GM12878 (cell line): ENCODE data around the gene OSGEP. TPM values are rescaled to one million over a fixed set of nuclear protein-coding genes. Genes with fewer than 3 reads are reported as not detected.

Experiments
- ATAC-seq: fragments of 200-7000 bp; cut with Tn5 transposase; 3 replicates; pipeline ENCODE4 v1.9.1; 2020; ENCODE audit warnings: mild to moderate bottlenecking, moderate library complexity
- BruUV-seq: library from RNA; stranded (reverse); fragments of 400-500 nt; replicated peaks from 2 replicates; lab custom pipeline; 2021; lab: Mats Ljungman, UMichigan
- CTCF ChIA-PET: fragments of 300-600 bp; sonication (Branson Sonifier 250); formaldehyde crosslinking; extraction: SDS; loops from one replicate; lab custom pipeline; 2021; ENCODE audit warnings: inconsistent platforms; lab: Yijun Ruan, JAX
- POLR2A ChIA-PET: fragments of 350-600 bp; formaldehyde crosslinking; extraction: SDS; loops from one replicate; lab custom pipeline; 2021; ENCODE audit warnings: inconsistent platforms; lab: Charles Lee
- RAD21 ChIA-PET: fragments of 300-600 bp; sonication (Branson Sonifier 250); formaldehyde crosslinking; loops from one replicate; lab custom pipeline; 2023; ENCODE audit warnings: antibody characterized with exemption; ENCODE audit not compliant: unreplicated experiment; lab: Charles Lee
- SMC1A ChIA-PET: fragments of 300-600 bp; sonication (Branson Sonifier 250); formaldehyde crosslinking; loops from one replicate; lab custom pipeline; 2023; ENCODE audit not compliant: unreplicated experiment, uncharacterized antibody; lab: Charles Lee
- DNase-seq: peaks from one replicate; pipeline ENCODE4 v3.0.0-alpha.2; 2011; ENCODE audit warnings: low read depth, low spot score
- FAIRE-seq: peaks from 3 replicates; lab custom pipeline; 2011; peaks lifted over from hg19 to GRCh38; lab: Jason Lieb, UNC
- H2AFZ ChIP-seq: 2 replicates; pipeline ENCODE4 v1.6.0; 2011; ENCODE audit warnings: low read depth, low read length, control low read depth; ENCODE audit not compliant: control insufficient read depth
- H3K27ac ChIP-seq: 2 replicates; pipeline ENCODE4 v1.5.1; 2011; ENCODE audit warnings: control low read depth; ENCODE audit not compliant: control insufficient read depth, insufficient read depth
- H3K27me3 ChIP-seq, 2 experiments: replicated peaks in 1 of 2; 2 replicates each; pipeline versions ENCODE4 v1.6.0 to v1.6.1; 2011; ENCODE audit warnings: low read length in 1 of 2; ENCODE audit not compliant: control insufficient read depth in 2 of 2, insufficient read depth in 2 of 2
- H3K36me3 ChIP-seq, 2 experiments: 2 replicates each; pipeline ENCODE4 v1.5.1; 2011; ENCODE audit warnings: low read length in 1 of 2; ENCODE audit not compliant: control insufficient read depth in 2 of 2, insufficient read depth in 2 of 2
- H3K4me1 ChIP-seq: 2 replicates; pipeline ENCODE4 v1.6.1; 2011; ENCODE audit warnings: mild to moderate bottlenecking, low read length, moderate library complexity, mixed read lengths; ENCODE audit not compliant: control insufficient read depth, insufficient read depth
- H3K4me2 ChIP-seq: 2 replicates; pipeline ENCODE4 v1.6.0; 2011; ENCODE audit warnings: control low read depth; ENCODE audit not compliant: control insufficient read depth, insufficient read depth
- H3K4me3 ChIP-seq: fragments of 200-600 bp; sonication (generic); 2 replicates; pipeline ENCODE4 v1.5.1; 2016
- H3K79me2 ChIP-seq: 2 replicates; pipeline ENCODE4 v1.6.0; 2011; ENCODE audit warnings: low read length; ENCODE audit not compliant: control insufficient read depth, insufficient read depth
- H3K9ac ChIP-seq: 2 replicates; pipeline ENCODE4 v1.8.0; 2011; ENCODE audit warnings: low read length, control low read depth, mixed read lengths; ENCODE audit not compliant: control insufficient read depth, insufficient read depth
- H3K9me3 ChIP-seq: replicated peaks from 3 replicates; pipeline ENCODE4 v1.5.1; 2011; ENCODE audit warnings: mild to moderate bottlenecking, low read length; ENCODE audit not compliant: control insufficient read depth, insufficient read depth
- H4K20me1 ChIP-seq: 2 replicates; pipeline ENCODE4 v1.6.0; 2011; ENCODE audit not compliant: control insufficient read depth, insufficient read depth
- PAX8 ChIP-seq: fragments of 450-650 bp; IDR thresholded peaks from 2 replicates; pipeline ENCODE4 v1.6.1; 2017; ENCODE audit warnings: mild to moderate bottlenecking, moderate library complexity
- POLR2A ChIP-seq: IDR thresholded peaks from 2 replicates; pipeline ENCODE4 v1.6.1; 2011; ENCODE audit warnings: low read depth, mild to moderate bottlenecking, low read length
- WRNIP1 ChIP-seq: IDR thresholded peaks from 2 replicates; pipeline ENCODE4 v1.6.1; 2011; ENCODE audit warnings: low read depth, low read length, improper control_type of control experiment, borderline replicate concordance
- WGBS: methylation state at CpG from one replicate; pipeline ENCODE4 v1.1.6; 2016; ENCODE audit warnings: low lambda C conversion rate; ENCODE audit not compliant: insufficient replicate concordance, insufficient coverage; ENCODE audit errors: missing lambda C conversion rate; 5-methylcytosine and 5-hydroxymethylcytosine counted together
- in situ Hi-C: fragments of 300-500 bp; cut with MboI; formaldehyde crosslinking; loops from 9 replicates; pipeline ENCODE4 v1.14.3; 2018; ENCODE audit warnings: mixed read lengths
- intact Hi-C: fragments of 100-400 bp; cut with micrococcal nuclease; formaldehyde crosslinking; loops from one replicate; pipeline ENCODE4 v1.14.2; 2022; ENCODE audit not compliant: unreplicated experiment
- polyA plus RNA-seq, 11 experiments: library from polyadenylated mRNA; depleted of rRNA in 4 of 11; unstranded in 6 of 11; stranded (reverse) in 5 of 11; fragments of >200 nt; fragmentation: Nextera tagmentation in 4 of 11; fragmentation: Illumina TruSeq in 1 of 11; extraction: Ambion mirVana in 4 of 11; extraction: Trizol in 1 of 11; gene quantifications; 1 replicate in 1 of 11; 2 replicates in 10 of 11; pipeline versions ENCODE4 v1.2.1 to v1.2.3, GENCODE V29; 2011 to 2016; ENCODE audit warnings: inconsistent platforms in 2 of 11, missing spikeins in 2 of 11, low read depth in 1 of 11
- total RNA-seq, 4 experiments: library from RNA; depleted of rRNA in 3 of 4; stranded (reverse); fragments of >200 nt in 3 of 4; fragmentation: Illumina TruSeq in 1 of 4; extraction: Trizol in 1 of 4; gene quantifications; 2 replicates each; pipeline versions ENCODE4 v1.2.1 to v1.2.3, GENCODE V29; 2013 to 2021
- TF ChIP-seq, protein P1 (sequence below): fragments of 450-650 bp; IDR thresholded peaks from 2 replicates; pipeline ENCODE4 v1.6.1; 2016; ENCODE audit warnings: mild to moderate bottlenecking

Gene OSGEP
- total and polyA plus RNA-seq, 10 of the 15 experiments (the other 5 are each of a cell fraction or from before 2014, with no cell fraction given): 47.8 to 88.9 (median 52.8) TPM

DNA sequence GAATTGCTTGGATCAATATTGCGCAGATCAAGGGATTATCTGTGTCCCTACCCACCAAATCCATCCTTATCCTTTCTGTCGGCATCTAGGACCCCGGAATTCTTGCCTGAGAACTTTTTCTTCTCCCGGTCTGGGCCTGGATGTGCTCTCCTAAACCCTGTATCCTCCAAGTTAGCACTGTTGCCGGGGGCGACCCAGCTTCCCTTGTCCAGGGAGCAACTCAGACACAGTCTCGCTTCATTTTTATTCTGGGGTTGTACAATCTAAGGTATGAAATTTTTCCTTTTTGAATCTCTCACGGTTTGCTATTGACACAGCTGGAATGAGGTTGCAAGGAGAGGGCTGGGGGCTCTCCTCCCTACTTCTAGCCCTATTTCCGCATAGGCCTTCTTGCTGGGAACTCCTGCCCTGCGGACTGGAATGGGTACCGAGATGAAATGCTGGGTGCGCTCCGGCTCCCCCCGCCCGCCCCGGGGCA, 14.2 kb upstream of the OSGEP start:
- peaks cover 31% of the 10 kb centered on the region for H3K79me2 ChIP-seq
- intact Hi-C loops: no loop called here
- in situ Hi-C loops: no loop called here
- no peaks in the 10 kb centered on the region for H3K9me3 ChIP-seq
- H3K4me3 ChIP-seq: peak overlapping the region; percentile 85
- TF ChIP-seq WRNIP1 (no peak), POLR2A (no peak), PAX8 (no peak)
- TF ChIP-seq, protein P1, sequence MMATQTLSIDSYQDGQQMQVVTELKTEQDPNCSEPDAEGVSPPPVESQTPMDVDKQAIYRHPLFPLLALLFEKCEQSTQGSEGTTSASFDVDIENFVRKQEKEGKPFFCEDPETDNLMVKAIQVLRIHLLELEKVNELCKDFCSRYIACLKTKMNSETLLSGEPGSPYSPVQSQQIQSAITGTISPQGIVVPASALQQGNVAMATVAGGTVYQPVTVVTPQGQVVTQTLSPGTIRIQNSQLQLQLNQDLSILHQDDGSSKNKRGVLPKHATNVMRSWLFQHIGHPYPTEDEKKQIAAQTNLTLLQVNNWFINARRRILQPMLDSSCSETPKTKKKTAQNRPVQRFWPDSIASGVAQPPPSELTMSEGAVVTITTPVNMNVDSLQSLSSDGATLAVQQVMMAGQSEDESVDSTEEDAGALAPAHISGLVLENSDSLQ: no peak
- ChIA-PET POLR2A (interaction anchor here (1.8 to 4.3 kb wide), 2 partner anchors 20 to 23 kb away, joined by 10 to 28 read pairs; no protein-coding TSS in a partner anchor), SMC1A (interaction anchor here (1.1 kb wide), 1 partner anchor 13 kb away, joined by 3 read pairs; no protein-coding TSS in a partner anchor), CTCF (interaction anchor here (1.0 to 3.2 kb wide), 4 partner anchors 7 to 53 kb away, joined by 4 to 10 read pairs (median 4); partner anchors contain the start of gene PIP4P1), RAD21 (interaction anchor here (2.4 kb wide), 1 partner anchor 20 kb away, joined by 20 read pairs; no protein-coding TSS in a partner anchor)
- BruUV-seq: no TSS peak
- peaks cover 0 to 9% of the 10 kb centered on the region in 2 experiments; a peak in 3 of 4 replicates for H3K36me3 ChIP-seq
- no peak overlapping the region for H3K27ac ChIP-seq
- H2AFZ ChIP-seq: peak overlapping the region; percentile 83
- no peak for FAIRE-seq
- no peaks in the 10 kb centered on the region for H4K20me1 ChIP-seq
- peak overlapping the region; percentile 88 for H3K4me2 ChIP-seq
- DNase-seq: no peak
- H3K9ac ChIP-seq: no peak overlapping the region; the same call in 1 of the 2 replicates
- H3K4me1 ChIP-seq: peaks cover 7% of the 10 kb centered on the region; the same call in 1 of the 2 replicates
- H3K27me3 ChIP-seq: no peaks in the 10 kb centered on the region
- WGBS: 24% methylated on average over 16 of the region's 16 CpGs
- no peak; the same call in 1 of the 3 replicates for ATAC-seq
